Transverse colon (tissue), 4 donors: ENCODE results near the gene MET. TPM values are rescaled to one million over a fixed set of nuclear protein-coding genes. Genes with fewer than 3 reads are reported as not detected.
A peak's percentile ranks its signal among the peaks of the same experiment; 100 is the strongest.
"Not testable (repeated sequence)": the region's sequence is repeated elsewhere in the genome, so short reads cannot be mapped to it uniquely, and the experiment has no call there.

Experiments
- DNase-seq: peaks from one replicate; pipeline ENCODE4 v3.0.0-alpha.2; 2019
- H3K27ac ChIP-seq, 4 donors: fragments of 200-600 bp; sonication (generic); 2 replicates each; pipeline ENCODE4 v1.5.1; 2016 to 2018; ENCODE audit warnings: inconsistent platforms in 4 of 4
- H3K27me3 ChIP-seq: fragments of 200-600 bp; sonication (generic); 2 replicates; pipeline ENCODE4 v1.5.1; 2017; ENCODE audit warnings: inconsistent platforms
- H3K36me3 ChIP-seq, 4 donors: fragments of 200-600 bp; sonication (generic); 2 replicates each; pipeline ENCODE4 v1.5.1; 2017 to 2019; ENCODE audit warnings: inconsistent platforms in 4 of 4
- H3K4me1 ChIP-seq, 4 donors: fragments of 200-600 bp; sonication (generic); 2 replicates each; pipeline ENCODE4 v1.5.1; 2017 to 2020; ENCODE audit warnings: inconsistent platforms in 4 of 4
- H3K4me3 ChIP-seq, 4 donors: fragments of 200-600 bp; sonication (generic); 1 replicate in 1 of 4; 2 replicates in 3 of 4; pipeline versions ENCODE4 v1.5.1 to v1.6.1; 2017 to 2019; ENCODE audit warnings: inconsistent platforms in 4 of 4
- H3K9me3 ChIP-seq, 2 donors: fragments of 200-600 bp; sonication (generic); 2 replicates each; pipeline ENCODE4 v1.5.1; 2017 to 2019; ENCODE audit warnings: inconsistent platforms in 2 of 2
- CTCF ChIP-seq, 5 experiments: fragments of 200-600 bp in 3 of 5; fragments of 450-650 bp in 2 of 5; sonication (generic) in 3 of 5; IDR thresholded peaks; 1 replicate in 2 of 5; 2 replicates in 3 of 5; pipeline ENCODE4 v1.5.1; 2016 to 2017; ENCODE audit warnings: antibody characterized with exemption in 5 of 5, inconsistent platforms in 3 of 5, mild to moderate bottlenecking in 2 of 5, moderate library complexity in 1 of 5
- EP300 ChIP-seq: sonication (generic); formaldehyde crosslinking; IDR thresholded peaks from one replicate; pipeline ENCODE4 v1.6.1; 2017; ENCODE audit warnings: antibody characterized with exemption, low read depth
- POLR2A ChIP-seq: fragments of 450-650 bp; IDR thresholded peaks from one replicate; pipeline ENCODE4 v1.6.1; 2016; ENCODE audit warnings: antibody characterized with exemption, mild to moderate bottlenecking, moderate library complexity
- POLR2AphosphoS5 ChIP-seq, 3 donors: sonication (generic); formaldehyde crosslinking; IDR thresholded peaks; one replicate each; pipeline ENCODE4 v1.6.1; 2016; ENCODE audit warnings: antibody characterized with exemption in 3 of 3
- WGBS, 2 donors: methylation state at CpG; one replicate each; pipeline ENCODE4 v1.1.5; 2018; ENCODE audit warnings: low coverage in 1 of 2; 5-methylcytosine and 5-hydroxymethylcytosine counted together
- in situ Hi-C, 4 donors: fragments of 200-750 bp; cut with MboI; loops; one replicate each; pipeline versions ENCODE4 v1.15.0 to v1.15.1; 2017; ENCODE audit warnings: low sequenced_read_pairs in 3 of 4, low pct_ligation_motif_present in 1 of 4, low pct_unique_long_range_greater_than_20kb in 1 of 4
- intact Hi-C: fragments of 100-400 bp; cut with DNase I; formaldehyde crosslinking; loops from one replicate; pipeline ENCODE4 v1.15.1; 2023; ENCODE audit warnings: low total_unique reads
- total RNA-seq, 4 donors: library from RNA; depleted of rRNA; stranded (reverse); fragments of >200 nt; gene quantifications; one replicate each; pipeline ENCODE4 v1.1.0, GENCODE V29; 2016

The MET gene
- total RNA-seq, 4 donors from 2014 or later, result 6.4 to 35.5 (median 20.3) TPM

- intact Hi-C loops (loop anchor here (5.0 kb wide), 1 partner anchor 641 kb away; no protein-coding TSS in a partner anchor), in situ Hi-C loops (loop anchor here (5.0 to 25.0 kb wide), 6 partner anchors 148 to 651 kb away; no protein-coding TSS in a partner anchor)
- TF ChIP-seq CTCF (IDR thresholded peaks at IDR 0.05) (no peak), EP300 (no peak), POLR2AphosphoS5 (IDR thresholded peaks at IDR 0.05) (no peak), POLR2A (no peak)
- no peaks in the 10 kb centered on the region for H3K27me3 ChIP-seq
- no peak for DNase-seq
- peaks cover 0 to 45% (median 28%) of the 10 kb centered on the region in 4 donors for H3K4me1 ChIP-seq
- H3K36me3 ChIP-seq, result no peaks in the 10 kb centered on the region
- H3K9me3 ChIP-seq, result no peaks in the 10 kb centered on the region
- H3K27ac ChIP-seq, result peak overlapping the region; percentile 54 to 79 (median 69)
- 5 to 32% methylated on average over 2 of the region's 2 CpGs for whole genome bisulfite sequencing, 2 donors
- no peak overlapping the region for H3K4me3 ChIP-seq
Measured at GRCh38 chr7:116812860-116813259, 140.9 kb downstream of the MET start.

GRCh38 chr7:116813371-116813770, 141.4 kb downstream of the MET start:
- Histone ChIP-seq H3K4me1 (peaks cover 0 to 45% (median 28%) of the 10 kb centered on the region in 4 donors), H3K27ac (peak overlapping the region in 2 of 4 donors; percentile 33 to 62)
- 84 to 92% methylated on average over 2 to 3 of the region's 3 CpGs for WGBS, 2 donors
- H3K9me3 ChIP-seq, H3K27me3 ChIP-seq, H3K36me3 ChIP-seq, H3K4me3 ChIP-seq, DNase-seq: not testable (repeated sequence)
- intact Hi-C loops (loop anchor here (5.0 kb wide), 1 partner anchor 641 kb away; no protein-coding TSS in a partner anchor), in situ Hi-C loops (loop anchor here (5.0 to 25.0 kb wide), 6 partner anchors 149 to 651 kb away; no protein-coding TSS in a partner anchor)

GRCh38 chr7:116815041-116815440, 143.0 kb downstream of the MET start:
- in situ Hi-C loops, result loop anchor here (10.0 to 25.0 kb wide), 5 partner anchors 150 to 653 kb away; no protein-coding TSS in a partner anchor

GRCh38 chr7:116820149-116820548, 148.2 kb downstream of the MET start:
- DNase-seq, result no peak
- no peaks in the 10 kb centered on the region for H3K27me3 ChIP-seq
- TF ChIP-seq POLR2A (no peak), POLR2AphosphoS5 (IDR thresholded peaks at IDR 0.05) (no peak)
- intact Hi-C loops (no loop called here), in situ Hi-C loops (loop anchor here in 3 of 4 donors (25.0 kb wide), 2 partner anchors 558 to 658 kb away; no protein-coding TSS in a partner anchor)
- no peaks in the 10 kb centered on the region for H3K36me3 ChIP-seq
- no peaks in the 10 kb centered on the region for H3K4me1 ChIP-seq
- WGBS, 2 donors, result 78 to 97% methylated on average over 3 of the region's 3 CpGs
- no peak overlapping the region for H3K4me3 ChIP-seq
- no peak overlapping the region for H3K27ac ChIP-seq
- H3K9me3 ChIP-seq, result no peaks in the 10 kb centered on the region

More at GRCh38 chr7:116815041-116815440, 143.0 kb downstream of the MET start:
- intact Hi-C loops, result no loop called here
- H3K4me1 ChIP-seq, result peaks cover 0 to 31% (median 19%) of the 10 kb centered on the region in 4 donors
- no peak overlapping the region for H3K27ac ChIP-seq
- H3K9me3 ChIP-seq, result no peaks in the 10 kb centered on the region
- 76 to 90% methylated on average over 2 to 3 of the region's 3 CpGs for WGBS, 2 donors
- no peaks in the 10 kb centered on the region for H3K36me3 ChIP-seq
- H3K4me3 ChIP-seq, result no peak overlapping the region
- no peaks in the 10 kb centered on the region for H3K27me3 ChIP-seq
- TF ChIP-seq CTCF (IDR thresholded peaks at IDR 0.05) (no peak), EP300 (no peak), POLR2A (no peak), POLR2AphosphoS5 (IDR thresholded peaks at IDR 0.05) (no peak)
- no peak for DNase-seq

GRCh38 chr7:116821647-116822046, 149.7 kb downstream of the MET start:
- H3K27me3 ChIP-seq, H3K4me1 ChIP-seq, H3K27ac ChIP-seq, H3K4me3 ChIP-seq, intact Hi-C loops, H3K36me3 ChIP-seq, DNase-seq, H3K9me3 ChIP-seq: not testable (repeated sequence)
- in situ Hi-C loops, result loop anchor here in 3 of 4 donors (25.0 kb wide), 2 partner anchors 559 to 659 kb away; no protein-coding TSS in a partner anchor
- WGBS, 2 donors, result 97 to 100% methylated on average over 3 to 4 of the region's 4 CpGs
